Measurements from ENCODE around the gene MISP.
A peak's percentile ranks its signal among the peaks of the same experiment; 100 is the strongest.

Gene MISP

GRCh38 chr19:796692-797527, 46.0 kb downstream of the MISP start, which contains the start of gene PTBP1:
PTBP1 (plus strand) TSS chr19:797452; CDS start chr19:797498, 46 bp downstream.
- peak; percentile 100 for DNase-seq (ENCODE audit: low spot score)

- peak; percentile 85 for DNase-seq (ENCODE audit: low spot score)
Observed at GRCh38 chr19:797528-798414, 46.9 kb downstream of the MISP start.

- DNase-seq (ENCODE audit: low spot score) = no peak
Observed at GRCh38 chr19:798415-799075, 47.6 kb downstream of the MISP start.

GRCh38 chr19:799076-799881, 48.4 kb downstream of the MISP start:
- DNase-seq (ENCODE audit: low spot score) = no peak

DNA sequence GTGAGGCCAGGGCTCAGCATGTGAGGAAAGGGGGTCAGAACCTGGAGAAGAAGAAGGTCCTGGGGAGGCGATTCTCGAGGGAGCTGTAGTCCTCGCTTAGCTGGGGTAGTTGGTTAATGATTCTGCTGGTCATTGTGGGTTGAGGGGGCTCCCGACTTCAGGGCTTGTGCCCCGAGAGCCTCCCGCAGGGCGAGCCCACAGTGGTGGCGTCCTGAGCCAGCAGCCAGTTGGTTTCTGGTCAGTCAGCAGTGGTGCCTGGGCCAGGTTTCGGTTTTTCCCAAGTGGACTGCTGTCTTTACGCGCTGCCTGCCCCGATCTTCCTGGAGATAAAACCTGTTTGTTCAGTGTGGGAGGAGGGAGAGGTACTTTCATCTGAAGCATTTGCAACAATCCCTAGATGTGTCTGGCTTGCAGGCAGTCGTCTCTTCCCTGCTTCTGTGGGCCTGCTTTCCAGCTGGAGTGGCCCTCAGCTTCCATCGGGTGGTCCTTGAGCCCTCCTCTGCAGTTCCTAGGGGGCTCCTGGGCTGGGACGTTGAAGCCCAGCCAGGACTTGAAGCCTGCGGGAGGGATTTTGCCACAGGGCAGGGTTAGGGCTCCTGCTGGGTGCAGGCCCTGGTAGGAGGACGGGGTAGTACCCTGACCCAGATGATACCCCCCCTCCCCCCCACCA, 49.6 kb downstream of the MISP start:
- DNase-seq (ENCODE audit: low spot score) = no peak

DNA sequence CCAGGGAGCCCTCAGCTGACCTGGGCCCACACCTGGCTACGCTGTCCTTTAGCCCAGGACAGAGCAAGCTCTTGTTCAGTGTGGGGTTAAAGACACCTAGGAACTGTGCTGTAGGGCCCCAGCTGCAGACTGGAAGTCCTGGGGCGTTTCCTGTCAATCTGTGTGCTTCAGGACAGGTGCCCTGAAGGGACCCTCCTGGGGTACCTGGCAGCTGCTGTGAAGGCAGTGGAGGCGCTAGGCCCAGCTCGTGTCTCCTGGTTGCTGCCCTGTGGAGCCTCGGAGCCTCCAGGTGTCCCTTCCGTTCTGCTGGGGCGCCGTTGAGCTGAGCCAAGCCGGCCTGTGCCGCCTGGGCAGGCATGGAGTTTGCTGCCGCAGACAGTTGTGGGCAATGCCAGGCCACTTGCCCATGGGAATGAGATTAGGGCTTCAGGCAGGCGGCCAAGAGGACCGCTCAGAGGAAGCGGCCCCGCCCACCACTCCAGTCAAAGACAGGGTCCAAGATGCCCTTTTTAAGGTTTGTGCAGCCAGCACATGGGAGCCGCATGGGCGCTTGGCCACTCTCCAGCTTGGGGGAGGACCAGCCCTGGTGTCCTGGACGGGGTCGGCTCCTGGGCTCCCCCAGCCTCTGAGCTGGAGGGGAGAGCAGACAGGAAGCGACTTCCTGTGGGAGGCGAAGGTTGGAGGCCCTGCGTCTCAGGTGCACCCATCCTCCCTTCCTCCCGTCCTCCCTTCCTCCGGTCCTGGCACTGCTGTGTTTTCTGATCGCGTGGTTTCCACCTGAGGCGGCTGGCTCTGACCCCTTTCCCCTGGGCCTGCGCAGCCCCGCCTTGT, 50.3 kb downstream of the MISP start:
- no peak for DNase-seq (ENCODE audit: low spot score)

- no peak for DNase-seq (ENCODE audit: low spot score)
Observed at GRCh38 chr19:801861-802497, 51.1 kb downstream of the MISP start.

DNA sequence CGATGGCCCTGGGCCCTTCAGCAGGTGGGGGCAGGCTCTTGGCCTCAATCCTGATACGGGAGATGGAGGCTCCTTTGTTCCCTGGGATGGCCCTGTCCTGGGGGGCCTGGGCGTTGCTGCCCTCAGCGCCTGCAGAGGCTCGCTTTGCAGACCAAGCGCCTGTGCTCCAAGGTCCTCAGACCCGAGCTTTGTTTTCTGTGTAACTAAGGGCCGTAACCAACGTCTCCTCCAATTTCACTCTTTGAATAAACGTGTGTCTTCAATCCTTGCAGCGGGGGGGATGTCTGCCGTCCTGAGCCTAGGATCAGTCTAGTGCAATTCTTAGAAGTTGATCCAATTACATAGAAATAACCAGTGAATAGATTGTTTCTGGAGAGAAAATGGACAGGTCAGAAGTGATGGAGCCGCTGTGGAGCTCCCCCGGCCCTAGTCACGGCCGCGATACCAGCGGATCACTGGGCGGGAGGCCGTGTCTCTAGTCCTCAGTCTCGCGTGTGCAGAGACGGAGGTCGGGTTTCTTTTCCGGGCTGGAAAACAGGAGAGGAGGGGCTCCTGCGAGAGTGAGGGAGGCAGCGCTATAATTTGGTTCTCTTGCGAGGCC, 51.7 kb downstream of the MISP start:
- no peak for DNase-seq (ENCODE audit: low spot score)

DNA sequence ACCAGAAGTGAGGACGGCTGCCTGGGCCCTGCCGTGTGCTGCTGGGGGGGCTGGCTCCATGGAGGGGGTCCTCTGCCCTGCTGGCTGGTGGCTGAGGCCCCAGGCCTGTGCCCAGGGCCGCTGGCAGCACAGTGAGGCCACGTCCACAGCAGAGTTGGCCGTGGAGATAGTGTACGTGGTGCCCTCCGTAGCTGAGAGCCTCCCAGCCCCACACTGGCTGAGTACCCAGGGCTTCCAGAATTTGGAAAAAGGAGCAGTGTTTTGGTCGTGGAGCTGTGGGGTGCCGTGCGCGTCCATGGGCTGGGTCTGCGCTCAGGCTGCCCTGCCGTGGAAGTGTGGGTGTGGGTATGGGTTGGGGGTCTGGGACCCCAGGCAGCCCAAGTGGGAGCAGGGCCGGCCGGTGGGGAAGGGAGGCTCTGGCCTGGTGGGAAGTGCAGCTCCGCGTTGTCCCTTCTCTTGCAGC, 52.2 kb downstream of the MISP start:
- no peak for DNase-seq (ENCODE audit: low spot score)

- DNase-seq (ENCODE audit: low spot score) = no peak
Observed at GRCh38 chr19:803686-804418, 52.9 kb downstream of the MISP start.

GRCh38 chr19:804419-805165, 53.7 kb downstream of the MISP start:
- no peak for DNase-seq (ENCODE audit: low spot score)

GRCh38 chr19:805166-805551, 54.2 kb downstream of the MISP start:
- DNase-seq (ENCODE audit: low spot score) = no peak

- no peak for DNase-seq (ENCODE audit: low spot score)
Observed at GRCh38 chr19:805600-806550, 55.0 kb downstream of the MISP start.

GRCh38 chr19:806815-807421, 56.0 kb downstream of the MISP start:
- DNase-seq (ENCODE audit: low spot score) = no peak

DNA sequence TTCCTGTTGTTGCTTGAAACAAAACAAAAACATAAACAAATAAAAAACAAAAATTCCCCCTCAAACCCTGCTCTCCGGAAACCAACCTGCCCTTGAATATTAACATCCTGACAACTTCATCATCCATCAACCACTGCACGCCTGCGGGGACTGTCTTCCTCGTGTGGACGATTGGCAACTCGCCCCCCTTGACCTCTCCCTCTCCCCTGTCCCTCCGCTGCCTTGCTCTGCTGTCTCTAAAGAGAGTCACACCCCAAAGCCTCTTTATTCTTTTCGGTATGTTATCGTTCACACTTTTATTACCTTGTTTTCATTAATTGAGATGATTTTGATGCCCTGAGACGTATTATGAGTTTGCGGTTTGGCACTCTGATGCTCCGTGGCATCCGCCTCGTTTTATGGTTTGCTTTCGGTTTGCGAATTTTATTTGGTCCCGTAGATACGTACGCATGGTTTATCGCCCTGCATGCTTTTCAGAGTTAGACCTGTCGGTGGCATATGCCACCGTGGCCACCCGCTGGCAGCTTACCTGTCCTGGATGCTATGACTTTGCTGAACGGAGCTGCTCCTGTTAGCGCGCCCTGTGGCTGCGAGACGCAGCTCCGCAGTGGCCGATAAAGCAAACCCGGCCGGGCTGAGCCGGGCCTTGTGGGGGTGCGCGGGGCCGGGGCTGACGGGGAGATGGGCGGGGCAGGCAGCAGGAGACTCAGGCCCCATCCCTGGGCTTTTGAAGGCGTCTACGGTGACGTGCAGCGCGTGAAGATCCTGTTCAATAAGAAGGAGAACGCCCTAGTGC, 56.9 kb downstream of the MISP start:
- no peak for DNase-seq (ENCODE audit: low spot score)
